DMS53 (cell line): ENCODE data around the gene STAT2.
A peak's percentile ranks its signal among the peaks of the same experiment; 100 is the strongest.
"Not testable (repeated sequence)": the region's sequence is repeated elsewhere in the genome, so short reads cannot be mapped to it uniquely, and the experiment has no call there.

Experiments
- DNase-seq: peaks from one replicate; lab custom pipeline; 2025; lab: John Stamatoyannopoulos, UW

Gene STAT2

DNA sequence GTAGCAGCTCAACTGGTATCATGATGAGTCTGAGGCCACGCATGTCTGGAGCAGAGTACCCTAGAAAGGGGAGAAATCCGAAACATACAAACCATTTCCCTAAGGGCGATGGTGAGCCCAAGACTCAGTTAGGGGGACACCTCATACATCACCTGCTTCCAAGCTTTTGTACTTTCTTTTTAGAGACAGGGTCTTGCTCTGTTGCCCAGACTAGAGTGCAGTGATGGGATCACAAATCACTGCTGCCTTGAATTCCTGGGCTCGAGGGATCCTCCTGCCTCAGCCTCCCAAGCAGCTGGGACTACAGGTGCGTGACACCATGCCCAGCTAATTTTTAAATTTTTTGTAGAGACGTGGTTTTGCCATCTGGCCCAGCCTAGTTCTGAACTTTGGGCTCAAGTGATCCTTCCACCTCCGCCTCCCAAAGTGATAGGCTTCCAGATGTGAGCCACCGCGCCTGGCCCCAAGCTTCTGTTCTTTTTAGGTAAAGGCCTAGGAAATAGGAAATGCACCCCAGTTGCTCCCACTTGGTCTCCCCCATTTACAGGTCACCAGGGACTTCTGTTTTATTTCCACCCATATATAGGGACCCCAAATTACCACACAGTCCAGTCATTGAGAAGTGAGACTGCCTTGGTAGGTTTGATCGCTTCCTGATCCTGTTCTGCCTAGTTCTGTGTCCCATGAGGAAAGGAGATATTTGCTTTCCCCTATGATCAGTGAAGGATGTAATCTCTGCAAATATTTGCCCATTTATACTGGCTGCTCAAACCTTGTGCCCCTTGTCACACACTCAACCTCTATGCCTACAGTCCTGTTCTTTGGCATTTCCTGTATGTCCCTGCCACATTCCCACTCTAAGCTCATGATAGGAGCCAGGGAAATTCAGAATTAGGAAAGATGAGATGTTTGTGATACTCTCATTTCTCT is 2.5 kb upstream of the STAT2 start, which contains the start of gene APOF:
TSS of gene APOF (minus strand) at position 728 of the 930 bp plus-strand sequence. CDS start at position 616, 112 bp downstream.
- peak; percentile 94 for DNase-seq

GRCh38 chr12:56361487-56362129 is 1.7 kb upstream of the STAT2 start:
- peak; percentile 48 for DNase-seq

- no peak for DNase-seq
Measured at GRCh38 chr12:56358836-56359532, 923 bp downstream of the STAT2 start.

DNA sequence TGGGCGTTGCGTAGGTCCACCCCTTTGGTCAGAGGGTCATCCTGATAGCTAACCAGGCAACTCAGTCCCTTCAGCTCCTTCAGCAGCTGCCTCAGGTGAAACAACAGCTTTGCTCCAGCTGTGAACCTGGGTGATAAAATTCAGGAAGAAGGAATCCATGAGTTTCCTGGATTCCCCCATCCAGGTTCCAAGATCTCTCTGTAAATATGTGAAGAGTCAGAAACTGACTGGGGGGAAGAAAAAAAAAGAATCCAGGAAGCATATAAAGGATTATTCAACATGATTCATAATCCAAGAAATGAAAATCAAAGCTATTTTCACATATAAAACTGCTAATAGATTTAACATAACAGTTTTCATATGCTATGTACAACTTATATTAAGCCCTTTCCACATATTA is 8.6 kb downstream of the STAT2 start:
- no peak for DNase-seq

DNA sequence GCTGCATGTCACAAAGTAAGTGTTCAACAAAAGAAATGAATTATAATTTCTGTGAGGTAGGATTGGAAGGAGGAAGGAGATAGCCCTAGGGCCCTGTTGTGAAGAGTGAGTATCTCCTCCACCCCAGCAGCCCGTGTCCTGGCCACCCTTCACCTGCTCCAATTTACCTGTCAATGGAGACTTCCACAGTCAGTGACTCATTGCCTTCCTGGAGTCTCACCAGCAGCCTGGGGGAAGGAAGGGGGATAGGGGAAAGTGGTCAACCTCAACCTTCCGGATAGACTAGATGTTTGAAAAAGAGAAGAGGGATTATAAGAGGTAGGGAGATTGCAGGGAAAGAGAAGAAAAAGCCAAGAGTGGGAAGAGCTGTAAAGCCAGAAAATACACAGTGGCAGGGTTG is 9.2 kb downstream of the STAT2 start:
- no peak for DNase-seq

DNA sequence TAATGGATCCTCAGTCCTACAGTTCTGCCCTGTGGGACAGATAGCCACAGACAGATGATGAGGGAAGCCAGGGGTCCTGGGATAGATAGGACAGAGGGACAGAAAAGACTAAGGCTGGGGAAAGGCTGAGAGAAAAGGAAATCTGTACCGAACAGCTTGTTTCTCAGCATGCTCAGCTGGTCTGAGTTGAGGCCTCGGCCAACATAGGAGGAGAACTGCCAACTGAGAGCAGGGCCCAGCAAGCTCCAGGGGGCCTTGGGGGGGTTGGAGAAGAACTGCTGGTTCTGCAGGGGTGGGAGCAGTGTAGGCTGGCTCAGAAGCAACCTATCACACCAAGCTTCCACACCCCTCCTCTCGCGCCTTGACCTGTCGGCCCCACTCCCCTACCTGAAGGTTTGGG is 11.1 kb downstream of the STAT2 start:
- no peak for DNase-seq

DNA sequence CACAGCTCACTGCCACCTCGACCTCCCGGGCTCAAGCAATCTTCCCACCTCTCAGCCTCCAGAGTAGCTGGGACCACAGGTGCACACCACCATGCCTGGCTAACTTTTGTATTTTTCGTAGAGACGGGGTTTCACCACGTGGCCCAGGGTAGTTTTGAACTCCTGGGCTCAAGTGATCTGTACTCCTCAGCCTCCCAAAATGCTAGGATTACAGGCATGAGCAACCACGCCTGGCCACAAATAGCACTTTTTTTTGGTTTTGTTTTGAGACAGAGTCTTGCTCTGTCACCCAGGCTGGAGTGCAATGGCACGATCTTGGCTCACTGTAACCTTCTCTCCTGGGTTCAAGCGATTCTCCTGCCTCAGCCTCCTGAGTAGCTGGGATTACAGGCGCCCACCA is 12.7 kb downstream of the STAT2 start:
- not testable (repeated sequence) for DNase-seq

DNA sequence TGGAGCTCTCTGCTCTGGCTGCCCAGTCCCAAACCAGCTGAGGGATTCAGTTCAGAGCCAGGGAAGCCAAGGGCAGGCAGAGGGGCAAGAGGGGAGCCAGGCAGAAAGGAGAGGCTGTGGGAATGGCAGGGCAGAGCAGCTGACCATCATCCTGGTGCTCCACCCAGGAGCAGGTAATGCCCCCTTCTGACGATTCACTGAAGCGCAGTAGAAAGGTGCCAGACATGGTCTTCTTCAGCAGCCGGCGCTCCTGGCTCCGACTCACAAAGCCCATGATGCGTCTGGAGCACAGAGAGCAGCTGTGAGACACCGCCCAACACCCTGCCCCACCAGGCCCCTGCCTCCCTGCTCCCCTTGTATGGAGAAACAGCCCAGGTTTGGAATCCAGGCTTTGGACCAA is 13.2 kb downstream of the STAT2 start:
- peak; percentile 30 for DNase-seq

DNA sequence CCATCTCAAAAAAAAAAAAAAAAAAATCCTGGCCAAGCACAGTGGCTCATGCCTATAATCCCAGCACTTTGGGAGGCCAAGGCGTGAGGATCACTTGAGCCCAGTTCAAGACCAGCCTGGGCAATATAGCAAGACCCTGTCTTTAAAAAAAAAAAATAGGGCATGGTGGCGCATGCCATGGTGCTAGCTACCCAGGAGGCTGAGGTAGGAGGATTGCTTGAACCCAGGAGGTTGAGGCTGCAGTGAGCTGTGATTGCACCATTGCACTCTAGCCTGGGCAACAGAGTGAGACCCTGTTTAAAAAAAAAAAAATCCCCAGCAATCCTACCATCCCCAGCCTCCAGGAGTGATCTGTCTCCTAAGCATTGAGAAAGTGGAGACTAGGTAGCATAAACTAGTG is 17.6 kb downstream of the STAT2 start:
- DNase-seq, result not testable (repeated sequence)

GRCh38 chr12:56341616-56342015 is 18.3 kb downstream of the STAT2 start:
- DNase-seq, result no peak

- DNase-seq, result no peak
Measured at GRCh38 chr12:56339158-56339422, 20.8 kb downstream of the STAT2 start.

GRCh38 chr12:56338308-56339157 is 21.4 kb downstream of the STAT2 start, which contains the start of gene IL23A:
Gene IL23A, plus strand, starts transcription at chr12:56338884. Its CDS starts 161 bp downstream, at chr12:56339045.
- DNase-seq, result peak; percentile 66

DNA sequence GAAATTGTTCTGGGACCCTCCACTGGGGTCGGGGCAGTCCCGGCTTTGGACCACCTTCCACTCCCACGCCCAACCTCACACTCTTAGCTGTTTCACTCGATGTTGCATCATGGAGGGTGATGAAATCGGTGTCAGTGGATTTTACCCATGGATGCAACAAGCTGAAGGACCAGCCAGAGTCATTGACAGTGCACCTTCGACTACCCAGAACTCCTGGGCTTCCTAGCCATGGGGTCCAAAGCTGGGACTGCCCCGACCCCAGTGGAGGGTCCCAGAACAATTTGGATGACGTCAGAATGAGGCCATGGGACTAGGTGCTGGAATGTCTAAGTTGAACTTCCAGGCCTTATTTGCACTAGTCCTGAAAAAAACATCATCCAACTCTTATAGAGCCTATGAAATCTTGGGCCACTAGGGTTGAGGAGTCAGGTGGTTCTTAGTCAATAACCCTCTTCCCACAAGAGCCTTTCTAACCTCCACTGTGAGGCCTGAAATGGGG is 22.1 kb downstream of the STAT2 start:
- DNase-seq, result no peak

- DNase-seq, result no peak
Measured at GRCh38 chr12:56336361-56337167, 23.3 kb downstream of the STAT2 start.

GRCh38 chr12:56335527-56335926 is 24.4 kb downstream of the STAT2 start:
- not testable (repeated sequence) for DNase-seq

- DNase-seq, result peak; percentile 57
Measured at GRCh38 chr12:56334490-56334793, 25.5 kb downstream of the STAT2 start.

GRCh38 chr12:56333679-56334489 is 26.0 kb downstream of the STAT2 start, which contains the start of gene PAN2:
Gene PAN2, minus strand, starts transcription at chr12:56334000. Its CDS starts 906 bp downstream, at chr12:56333094.
- peak; percentile 99 for DNase-seq

DNA sequence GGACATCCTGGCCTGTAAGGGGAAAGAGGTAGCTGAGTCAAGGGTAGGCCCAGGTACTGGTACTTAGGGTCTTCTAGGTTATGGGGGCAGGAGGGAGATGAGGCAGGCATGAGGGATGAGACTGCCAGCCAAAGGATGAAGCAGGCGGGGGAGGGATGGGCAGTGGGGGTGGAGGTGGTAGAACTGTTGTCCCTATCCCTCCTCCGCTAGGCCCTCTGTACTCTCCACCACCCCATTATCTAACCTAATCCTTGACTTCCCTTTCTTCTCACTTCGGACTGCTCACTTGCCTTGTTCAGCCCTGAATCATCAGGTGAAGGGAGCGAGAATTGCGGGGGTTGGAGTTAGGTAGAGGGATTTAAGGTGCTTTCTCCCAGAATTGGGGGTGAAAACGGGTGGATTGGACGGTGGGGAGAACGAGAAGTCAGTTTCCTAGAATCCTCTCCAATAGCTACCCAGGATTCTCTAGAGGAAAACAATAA is 26.7 kb downstream of the STAT2 start:
- DNase-seq, result no peak

GRCh38 chr12:56332512-56333196 is 27.3 kb downstream of the STAT2 start:
- DNase-seq, result no peak
